ENCODE results near the gene CCDC12.

Gene CCDC12

DNA sequence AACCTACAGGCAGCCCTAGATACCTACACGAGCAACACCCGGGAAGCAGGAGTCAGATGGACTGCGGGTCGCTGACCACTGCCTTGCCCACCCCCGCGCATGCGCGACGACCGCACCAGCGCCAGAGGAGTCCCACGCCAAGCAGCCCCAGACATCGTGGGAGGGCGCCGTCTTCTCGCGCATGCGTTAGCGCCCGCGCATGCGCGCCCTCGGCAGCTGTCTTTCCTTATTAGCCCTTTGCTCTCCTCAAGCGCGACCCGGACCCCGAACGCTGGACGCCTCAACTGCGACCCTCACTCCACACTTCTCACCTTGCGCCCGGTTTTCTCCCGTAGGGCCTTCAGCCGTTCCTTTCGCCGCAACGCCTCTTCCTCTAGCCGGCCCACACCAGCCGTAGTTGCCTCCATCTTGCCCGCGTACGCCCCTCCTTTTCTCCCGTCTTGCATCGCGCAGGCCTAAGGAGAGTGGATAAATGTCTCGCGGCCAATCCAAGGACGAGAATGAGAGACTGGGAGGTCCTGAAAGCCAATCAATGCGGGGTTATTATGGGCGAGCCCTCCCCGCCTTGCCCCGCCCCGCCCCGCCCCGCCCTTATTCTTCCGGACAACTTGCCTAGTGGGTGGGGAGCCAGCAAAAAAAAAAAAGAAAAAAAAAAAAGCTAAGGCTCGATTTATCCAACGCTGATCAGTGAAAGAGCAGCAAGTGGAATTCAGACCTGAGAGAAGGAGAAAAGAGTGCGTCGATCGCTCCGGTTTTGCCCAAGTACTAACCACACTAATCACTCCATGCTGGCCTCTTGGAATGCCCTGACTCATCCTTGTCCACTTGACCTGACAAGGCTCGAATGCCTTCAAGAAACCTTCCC lies at the start of gene CCDC12:
Gene CCDC12, minus strand, starts transcription at position 420 of the 865 bp plus-strand sequence. Its CDS starts 13 bp downstream, at position 407.
- peak; percentile 82 to 87 (median 84) for DNase-seq

DNA sequence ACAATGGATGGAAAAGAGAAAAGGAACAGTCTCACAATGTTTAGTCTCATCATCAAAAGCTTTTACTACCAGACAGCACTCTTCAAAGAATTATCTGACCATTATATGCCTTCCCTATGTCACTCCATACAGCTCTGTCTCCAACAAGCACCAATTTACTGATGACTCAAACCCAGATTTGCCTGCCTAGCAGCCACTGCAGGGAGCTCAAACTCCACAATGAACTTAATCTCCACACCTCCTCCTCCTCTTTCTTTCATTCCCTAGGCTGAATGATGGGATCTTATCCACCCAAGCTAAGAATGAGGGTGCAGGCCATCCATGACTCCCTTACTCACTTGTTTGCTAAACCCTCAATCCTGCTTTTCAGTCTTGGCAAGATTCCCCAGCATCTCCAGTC lies 48.4 kb upstream of the CCDC12 start:
- DNase-seq: no peak

GRCh38 chr3:47022641-47023071 lies 46.1 kb upstream of the CCDC12 start:
- DNase-seq: no peak

DNA sequence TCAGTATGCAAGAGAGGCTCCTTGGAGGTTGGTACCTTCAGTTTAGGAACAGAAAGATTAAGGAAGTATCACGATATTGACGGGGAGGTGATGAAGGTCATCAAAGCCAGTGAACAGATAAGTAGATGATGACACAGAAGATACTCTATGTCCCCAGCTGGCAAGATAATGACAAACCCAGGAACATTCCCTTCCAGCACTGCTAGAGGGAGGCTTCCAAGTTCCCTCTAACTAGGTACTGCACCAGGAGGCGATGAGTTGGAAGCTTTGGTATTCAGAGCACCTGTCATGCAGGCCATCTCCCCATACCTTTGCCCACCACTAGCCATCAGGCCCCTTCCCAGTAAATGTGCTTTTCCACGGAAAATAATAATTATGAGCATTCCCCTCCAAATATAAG lies 43.8 kb upstream of the CCDC12 start:
- no peak for DNase-seq

- DNase-seq: no peak
These were observed 42.7 kb upstream of the CCDC12 start for GRCh38 chr3:47019201-47019600.

- no peak for DNase-seq
These were observed 41.7 kb upstream of the CCDC12 start for GRCh38 chr3:47018269-47018611.

DNA sequence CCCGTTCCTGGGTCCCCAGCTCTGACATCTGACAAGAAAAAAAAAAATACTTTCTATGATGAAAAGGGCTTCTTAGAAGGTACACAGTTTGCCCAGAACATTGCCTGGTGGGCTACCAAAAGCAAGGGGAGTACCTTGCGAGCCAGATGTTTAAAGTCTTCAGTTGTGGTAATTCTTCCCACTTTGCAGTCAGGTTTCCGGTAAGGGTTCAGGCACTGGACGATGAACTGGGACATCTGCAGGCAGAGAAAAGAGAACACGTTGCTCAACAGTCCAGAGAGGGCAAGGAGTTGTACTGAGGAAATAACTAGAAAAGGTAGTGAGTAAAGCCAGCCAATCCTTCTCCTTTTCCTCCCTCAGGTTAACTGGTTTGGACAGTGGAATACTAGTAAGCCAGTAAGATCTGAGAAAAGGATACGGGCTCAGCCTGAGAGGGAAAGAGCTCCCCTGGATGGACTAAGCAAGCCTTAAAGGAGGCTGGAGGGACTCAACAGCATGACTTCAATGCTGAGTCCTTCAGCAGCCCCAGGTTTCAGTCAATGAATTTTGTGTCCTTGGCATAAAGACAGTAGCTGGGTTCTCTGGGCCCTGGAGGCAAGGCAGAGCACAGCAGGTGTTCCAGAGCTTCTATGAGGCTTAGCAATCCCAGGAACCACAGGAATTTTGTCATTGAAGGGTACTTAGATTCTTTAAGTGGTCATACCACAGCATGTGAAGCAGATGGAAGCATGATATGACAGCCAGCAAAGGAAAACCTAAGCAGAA lies 41.1 kb upstream of the CCDC12 start:
- DNase-seq: no peak

DNA sequence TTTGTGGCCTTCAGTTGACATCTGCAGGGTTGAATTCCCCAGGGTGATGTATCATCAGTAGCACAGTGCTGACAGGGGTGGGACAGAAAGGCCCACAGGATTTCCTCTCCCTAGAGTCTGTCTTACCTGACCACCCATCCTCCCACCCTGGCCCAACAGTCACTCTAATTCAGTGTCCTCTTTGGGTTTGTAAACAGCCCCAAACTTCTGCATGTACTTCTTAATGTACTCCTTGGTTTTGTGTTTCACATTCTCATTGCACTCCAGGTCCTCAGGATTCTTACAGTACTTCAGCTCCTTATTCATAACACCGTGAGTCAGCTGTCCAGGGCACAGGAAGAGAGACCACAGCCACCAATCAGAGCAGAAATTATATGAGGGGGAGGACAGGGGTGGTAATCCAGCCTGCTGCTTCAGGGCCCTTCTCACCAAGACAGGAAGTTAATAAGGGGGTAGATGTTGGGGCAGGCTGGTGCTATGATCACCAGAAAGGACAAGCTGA lies 40.4 kb upstream of the CCDC12 start:
- DNase-seq: no peak

- DNase-seq: no peak
These were observed 39.8 kb upstream of the CCDC12 start for GRCh38 chr3:47016086-47016933.

GRCh38 chr3:47015151-47015550 lies 38.6 kb upstream of the CCDC12 start:
- DNase-seq: no peak

DNA sequence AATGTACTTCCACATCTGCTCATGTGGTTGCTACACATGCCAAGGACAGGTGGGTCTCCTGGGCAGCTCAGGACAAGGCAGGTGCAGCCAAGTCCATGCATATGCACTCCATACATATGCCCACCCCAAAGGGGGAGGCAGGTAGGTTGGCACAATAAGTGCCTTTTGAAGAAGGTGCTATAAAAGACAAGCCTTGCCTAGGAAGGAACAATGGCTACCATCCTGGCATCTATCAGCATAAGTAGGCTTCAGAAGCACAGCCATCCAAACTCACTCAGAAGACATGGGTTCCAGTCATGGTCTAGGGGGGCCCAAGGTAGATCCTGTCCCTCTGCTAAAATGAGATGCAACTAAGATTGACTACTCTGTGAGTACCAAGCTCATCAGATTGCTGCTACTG lies 37.5 kb upstream of the CCDC12 start:
- no peak for DNase-seq

DNA sequence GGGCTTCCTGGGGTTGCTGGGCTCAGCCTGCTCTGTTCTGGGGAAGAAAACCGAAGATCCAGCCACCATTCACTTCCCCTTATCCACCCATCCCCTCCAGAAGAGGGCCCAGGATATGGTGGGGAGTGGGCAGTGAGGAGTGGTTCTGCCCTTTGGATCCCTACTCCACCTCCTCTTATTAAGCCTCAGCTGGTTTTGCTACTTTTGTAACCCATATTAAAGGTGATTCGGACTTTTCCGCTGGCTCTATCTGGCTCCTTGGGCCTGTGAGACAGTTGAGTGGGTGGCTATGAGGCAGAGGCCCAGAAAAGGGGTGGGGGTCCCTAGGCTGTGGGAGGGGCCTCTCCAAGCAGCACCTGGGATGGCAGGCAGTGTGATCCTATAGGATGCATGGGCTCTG lies 36.7 kb upstream of the CCDC12 start:
- DNase-seq: no peak

DNA sequence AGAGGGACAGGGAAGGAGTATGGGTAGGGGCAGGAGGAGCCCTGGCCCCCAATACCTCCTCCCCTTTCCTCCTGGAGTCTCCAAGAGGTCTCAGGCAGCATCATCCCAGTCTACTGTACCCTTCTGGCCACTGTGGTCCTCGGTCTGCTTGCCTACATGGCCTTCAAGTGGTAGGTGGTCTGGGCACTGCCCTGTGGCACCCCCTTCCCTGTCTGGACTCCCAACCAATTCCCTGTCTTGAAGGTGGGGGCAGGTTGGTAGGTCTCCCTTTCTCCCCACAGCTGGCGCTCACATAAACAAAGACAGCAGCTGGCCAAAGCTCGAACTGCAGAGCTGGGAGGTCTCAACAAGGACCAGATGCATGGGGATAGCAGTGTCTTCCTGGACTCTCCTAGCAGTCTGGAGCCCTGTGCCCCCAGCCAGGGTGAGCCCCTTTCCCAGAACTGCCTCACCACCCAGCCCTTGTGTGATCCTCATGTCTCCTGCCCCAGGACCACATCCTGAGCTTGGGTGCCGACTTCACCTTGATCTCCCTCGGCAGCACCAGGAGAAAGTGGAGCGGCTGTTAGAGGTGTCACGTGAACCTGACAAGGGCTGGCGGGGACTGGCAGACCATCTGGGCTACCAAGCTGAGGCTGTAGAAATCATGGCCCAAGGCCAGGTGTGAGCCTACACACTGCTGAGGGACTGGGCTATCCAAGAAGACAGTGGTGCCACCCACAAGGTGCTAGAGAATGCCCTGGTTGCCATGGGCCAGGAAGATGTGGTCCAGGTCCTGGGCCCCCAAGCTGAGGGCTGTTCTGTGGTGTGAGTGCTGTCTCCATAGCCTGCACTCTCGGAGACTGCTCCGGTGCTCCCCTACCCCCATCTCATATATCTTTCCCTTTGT lies 36.0 kb upstream of the CCDC12 start:
- DNase-seq: no peak

- no peak for DNase-seq
These were observed 34.8 kb upstream of the CCDC12 start for GRCh38 chr3:47011371-47011770.

GRCh38 chr3:47010910-47011309 lies 34.4 kb upstream of the CCDC12 start:
- DNase-seq: no peak

DNA sequence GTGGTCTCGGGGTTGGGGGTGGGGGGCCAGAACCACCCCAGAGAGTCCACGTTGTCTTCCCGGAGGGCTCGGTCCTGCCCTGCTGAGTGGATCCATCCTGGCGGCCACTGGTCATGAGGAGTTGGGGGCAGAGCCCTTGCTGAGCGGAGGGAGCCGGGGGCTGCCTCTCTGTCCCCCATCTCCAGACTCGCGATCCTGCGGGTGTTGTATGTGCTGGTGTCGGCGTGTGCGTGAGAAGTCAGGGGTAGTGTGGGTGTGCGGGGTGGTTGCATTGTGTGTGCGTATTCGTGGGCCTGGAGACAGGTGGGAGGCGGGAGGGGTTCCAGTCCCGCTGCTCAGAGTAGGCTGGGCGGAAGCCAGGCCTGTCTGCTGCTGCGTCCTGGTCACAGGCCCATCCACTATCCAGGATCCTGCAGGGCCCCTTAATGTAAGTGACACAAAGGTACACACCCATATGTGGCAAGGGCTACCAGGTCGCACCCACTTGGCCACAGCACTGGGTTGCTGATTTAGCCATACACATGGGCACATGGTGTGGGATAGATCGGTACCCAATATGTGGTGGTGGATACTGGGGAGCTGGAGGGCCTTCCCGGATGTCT lies 33.7 kb upstream of the CCDC12 start:
- DNase-seq: no peak

DNA sequence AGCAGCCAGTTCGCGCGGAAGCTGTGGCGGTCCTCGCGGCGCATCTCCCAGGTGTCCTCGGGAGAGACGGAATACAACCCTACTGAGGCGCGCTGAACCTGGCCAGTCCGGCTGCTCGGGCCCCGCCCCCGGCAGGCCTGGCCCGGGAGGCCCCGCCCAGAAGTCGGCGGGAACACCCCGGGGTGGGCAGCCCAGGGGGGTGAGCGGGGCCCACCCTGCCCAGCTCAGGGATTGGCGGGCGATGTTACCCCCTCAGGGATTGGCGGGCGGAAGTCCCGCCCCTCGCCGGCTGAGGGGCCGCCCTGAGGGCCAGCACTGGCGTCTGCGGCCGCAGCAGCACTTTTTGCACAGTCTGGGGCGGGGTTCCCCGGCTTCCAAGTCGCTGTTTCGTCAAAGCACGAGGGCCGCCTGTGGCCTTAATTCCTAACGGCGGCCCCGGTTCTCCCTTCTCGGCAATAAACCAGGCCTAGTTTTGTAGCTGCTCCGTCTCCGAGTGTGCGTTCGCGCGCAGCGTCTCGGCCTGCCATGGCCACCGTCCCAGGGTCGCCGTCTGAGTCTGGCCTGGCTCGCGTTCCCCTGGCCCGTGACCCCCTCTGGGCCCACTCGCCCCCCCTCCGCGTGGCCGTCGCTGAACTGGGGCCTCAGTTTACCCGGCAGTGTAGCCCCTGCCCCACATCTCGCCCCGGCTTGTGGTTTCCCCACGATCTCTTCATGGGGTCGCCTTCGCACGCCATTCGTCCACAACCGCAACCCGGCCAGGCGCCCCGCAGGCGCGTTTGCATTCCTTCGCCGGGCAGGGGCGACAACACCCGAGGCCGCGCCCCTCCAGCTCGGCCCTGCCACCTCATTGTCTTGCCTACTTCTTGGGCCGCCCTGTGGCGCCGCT lies 32.9 kb upstream of the CCDC12 start:
- DNase-seq: peak in 3 of 4 experiments; percentile 39 to 59 (median 57)

DNA sequence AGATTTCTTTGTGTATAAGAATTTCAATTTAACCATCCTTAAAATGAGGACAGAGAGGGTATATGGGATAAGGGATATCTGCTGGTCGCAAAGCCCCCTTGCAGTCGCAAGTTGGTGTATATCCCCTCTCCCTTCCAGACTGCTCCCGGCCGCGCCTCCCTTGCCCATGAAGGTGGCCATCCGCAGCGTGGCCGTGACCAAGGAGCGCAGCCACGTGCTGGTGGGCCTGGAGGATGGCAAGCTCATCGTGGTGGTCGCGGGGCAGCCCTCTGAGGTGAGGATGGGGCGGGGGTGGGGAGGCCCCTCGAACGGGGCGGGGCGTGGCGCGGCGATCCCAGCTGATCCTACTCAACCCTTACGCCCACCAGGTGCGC lies 32.3 kb upstream of the CCDC12 start:
- DNase-seq: no peak

- DNase-seq: no peak
These were observed 31.8 kb upstream of the CCDC12 start for GRCh38 chr3:47008234-47008796.

Data from activated CD4-positive, CD25-positive, alpha-beta regulatory T cell (primary cell).